GM15510 (cell line): ENCODE measurements around the gene ADAR.

Experiments used
- POLR2A ChIP-seq: IDR thresholded peaks from 3 replicates; pipeline ENCODE4 v1.6.1; 2011; ENCODE audit warnings: borderline replicate concordance; ENCODE audit not compliant: insufficient read length; ENCODE audit errors: extremely low read depth

Gene ADAR

GRCh38 chr1:154622503-154623039 is 14.6 kb upstream of the ADAR start:
- no peak for TF ChIP-seq POLR2A

- TF ChIP-seq POLR2A: no peak
These were observed 13.9 kb upstream of the ADAR start for GRCh38 chr1:154621875-154622274.

- TF ChIP-seq POLR2A: no peak
These were observed 12.8 kb upstream of the ADAR start for GRCh38 chr1:154620751-154621150.

DNA sequence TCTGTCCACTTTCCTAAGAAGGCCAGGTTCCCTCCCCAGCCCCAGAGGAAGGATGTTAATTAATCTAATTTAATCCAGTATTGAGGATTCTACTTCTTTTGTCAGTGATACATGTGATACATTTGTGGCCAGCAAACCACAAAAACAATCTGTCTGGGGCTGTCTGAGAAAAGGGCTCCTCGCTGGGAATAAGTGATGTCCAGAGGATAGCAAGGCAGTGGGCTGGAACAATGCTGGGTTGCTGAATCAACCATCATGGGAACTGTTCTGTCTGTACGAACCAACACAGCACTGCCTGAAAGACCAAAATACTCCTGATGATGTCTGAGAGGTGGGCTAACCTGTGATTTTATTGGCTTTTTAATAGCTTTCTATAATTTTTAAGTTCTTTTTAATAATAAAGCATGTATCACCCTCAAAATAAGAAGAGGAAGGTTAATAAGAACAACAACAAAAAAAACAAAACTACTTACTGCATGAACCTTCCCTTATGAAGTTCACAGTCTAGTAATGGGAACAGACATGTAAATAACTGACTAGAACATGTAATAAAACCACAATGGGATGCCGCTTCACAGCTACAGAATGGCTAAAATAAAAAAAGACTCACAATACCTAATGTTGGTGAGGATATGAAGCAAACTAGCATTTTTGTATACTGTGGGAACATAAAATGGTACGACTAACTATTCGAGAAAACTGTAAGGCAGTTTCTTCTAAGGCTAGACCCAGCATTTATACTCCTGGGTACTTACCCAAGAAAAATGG is 11.4 kb upstream of the ADAR start:
- no peak for TF ChIP-seq POLR2A

DNA sequence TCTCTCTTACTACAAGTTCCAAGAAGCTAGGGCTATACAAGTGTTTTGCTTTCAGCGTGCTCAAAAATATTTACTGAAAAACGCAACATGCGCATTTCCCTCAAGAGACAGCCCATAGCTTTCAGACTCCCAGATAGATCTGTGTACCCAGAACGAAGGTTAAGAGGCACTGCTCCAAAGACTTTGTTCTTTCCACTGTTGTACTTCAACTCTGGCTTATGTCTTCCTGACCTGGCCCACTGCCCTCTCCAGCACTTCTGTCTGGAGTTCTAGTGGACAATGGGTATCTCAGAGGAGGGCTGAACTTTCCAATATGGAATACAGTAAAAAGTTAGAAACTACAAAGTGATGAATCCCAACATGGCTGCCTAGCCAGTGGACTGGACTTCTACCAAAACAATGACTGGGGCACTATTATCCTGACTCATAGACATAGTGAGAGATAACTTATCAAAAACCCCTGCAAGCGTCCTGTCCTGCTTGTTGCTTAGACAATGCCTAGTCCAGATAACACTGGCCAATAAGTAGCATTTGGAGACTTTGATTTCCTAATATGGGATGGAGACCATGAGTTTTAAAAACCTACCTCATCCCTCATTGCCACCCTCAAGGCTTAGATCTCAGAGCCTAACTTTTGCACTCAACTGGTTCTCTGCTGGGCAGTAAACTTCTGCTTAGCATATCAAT is 8.8 kb upstream of the ADAR start:
- no peak for TF ChIP-seq POLR2A

DNA sequence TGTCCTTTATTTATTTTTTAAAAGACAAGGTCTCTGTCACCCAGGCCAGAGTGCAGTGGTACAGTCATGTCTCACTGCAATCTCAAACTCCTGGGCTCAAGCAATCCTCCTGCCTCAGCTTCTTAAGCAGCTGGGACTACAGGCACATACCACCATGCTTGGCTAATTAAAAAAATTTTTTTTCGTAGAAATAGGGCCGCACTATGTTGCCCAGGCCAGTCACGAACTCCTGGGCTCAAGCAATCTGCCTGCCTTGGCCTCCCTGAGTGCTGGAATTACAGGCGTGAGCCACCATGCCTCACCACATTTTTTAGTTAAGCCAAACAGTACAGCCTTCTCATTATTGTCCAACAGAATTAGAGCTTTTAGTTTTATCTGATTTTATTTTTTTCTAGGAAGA is 7.4 kb upstream of the ADAR start:
- TF ChIP-seq POLR2A: no peak

DNA sequence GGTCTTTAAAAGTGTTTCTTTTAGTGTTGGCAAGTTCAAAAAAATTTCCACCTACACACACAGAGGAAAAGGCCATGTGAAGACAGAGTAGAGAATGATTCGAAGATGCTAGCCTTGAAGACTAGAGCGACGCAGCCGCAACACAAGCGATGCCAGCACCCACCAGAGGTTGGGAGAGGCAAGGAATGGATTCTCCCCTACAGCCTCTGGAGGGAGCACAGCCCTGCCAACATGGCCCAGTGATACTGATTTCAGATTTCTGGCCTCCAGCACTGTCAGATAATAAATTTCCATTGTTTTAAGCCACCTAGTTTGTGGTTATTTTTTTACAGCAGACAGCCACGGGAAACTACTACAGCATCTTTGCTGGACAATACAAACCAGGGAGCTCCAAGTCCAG is 6.9 kb upstream of the ADAR start:
- TF ChIP-seq POLR2A: no peak

DNA sequence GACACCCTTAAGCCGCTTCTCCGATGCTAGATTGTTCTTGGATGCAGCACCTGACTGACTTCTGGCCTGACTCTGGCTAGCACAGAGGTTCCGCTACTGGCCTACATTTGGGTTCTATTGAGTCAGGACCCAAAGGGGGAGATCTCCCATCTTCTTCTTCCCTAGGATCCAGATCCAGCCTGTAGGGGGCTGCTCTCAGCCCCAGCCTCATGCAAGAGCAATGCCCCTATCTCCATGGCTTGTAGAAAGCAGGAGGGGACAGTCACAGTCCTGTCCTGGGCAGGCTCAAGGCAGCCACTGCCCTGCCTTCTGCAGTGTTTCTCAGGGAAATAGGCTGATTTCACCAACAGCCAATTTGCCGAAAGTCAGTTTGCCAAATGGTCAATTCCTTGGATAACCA is 6.3 kb upstream of the ADAR start:
- TF ChIP-seq POLR2A: no peak

DNA sequence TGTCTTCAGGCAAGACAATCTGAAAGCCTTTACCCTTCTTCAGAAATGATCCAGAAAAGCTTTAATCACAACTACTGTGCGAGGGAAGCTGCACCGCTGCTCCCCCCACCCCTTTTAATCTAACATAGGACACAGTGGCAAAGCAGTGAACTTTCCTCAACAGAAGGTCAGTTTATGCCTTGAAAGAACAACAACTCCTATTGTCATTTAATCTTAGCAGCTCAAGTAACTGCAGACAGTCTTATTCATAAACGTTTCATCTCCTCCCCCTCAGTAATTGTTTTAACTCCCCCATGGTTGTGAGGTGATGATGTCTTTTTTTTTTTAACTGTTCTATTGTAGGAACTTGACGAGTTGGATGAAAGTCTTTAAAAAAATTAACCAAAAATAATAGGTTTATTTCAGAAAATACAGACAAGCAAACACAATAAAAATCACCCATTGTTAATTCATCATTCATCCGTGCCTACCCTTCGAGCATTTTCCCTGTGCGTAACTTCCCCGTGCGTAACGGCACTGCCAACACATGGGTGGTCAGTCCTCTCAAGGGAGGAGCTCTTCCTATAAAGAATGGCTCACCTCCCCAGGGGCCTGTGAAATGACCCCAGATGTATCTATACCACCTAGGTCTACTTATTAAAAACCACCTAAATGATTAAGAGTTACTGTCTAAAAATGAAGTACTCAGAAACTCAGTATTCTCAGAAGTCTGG is 3.3 kb upstream of the ADAR start:
- TF ChIP-seq POLR2A: no peak

GRCh38 chr1:154609398-154610380 is 1.7 kb upstream of the ADAR start:
- TF ChIP-seq POLR2A: peak; percentile 2

GRCh38 chr1:154608397-154609270 is 648 bp upstream of the ADAR start:
- TF ChIP-seq POLR2A: peak; percentile 10

GRCh38 chr1:154607106-154607608 is 829 bp downstream of the ADAR start:
- TF ChIP-seq POLR2A: no peak

- no peak for TF ChIP-seq POLR2A
These were observed 2.5 kb downstream of the ADAR start for GRCh38 chr1:154605534-154605933.
